A549 (cell line): ENCODE measurements around the gene NAA50.

Source experiments
- CHD2 ChIP-seq: fragments of 150-350 bp; IDR thresholded peaks from 2 replicates; pipeline ENCODE4 v1.6.1; 2014; ENCODE audit warnings: low read length; ENCODE audit not compliant: partially characterized antibody
- EP300 ChIP-seq, 2 experiments: fragments of >200 bp; sonication (Bioruptor Twin); formaldehyde crosslinking; IDR thresholded peaks; 2 replicates in 1 of 2; 3 replicates in 1 of 2; pipeline ENCODE4 v1.6.1; 2016 to 2017
- JUN ChIP-seq, 2 experiments: fragments of >200 bp; sonication (Bioruptor Twin); formaldehyde crosslinking; IDR thresholded peaks; 2 replicates in 1 of 2; 3 replicates in 1 of 2; pipeline ENCODE4 v1.6.1; 2016 to 2017
- JUNB ChIP-seq: fragments of >200 bp; sonication (Bioruptor Twin); formaldehyde crosslinking; IDR thresholded peaks from 2 replicates; pipeline ENCODE4 v1.6.1; 2016
- MAX ChIP-seq: IDR thresholded peaks from 2 replicates; pipeline ENCODE4 v1.6.1; 2012
- NR3C1 ChIP-seq: fragments of >200 bp; sonication (Bioruptor Twin); formaldehyde crosslinking; IDR thresholded peaks from 3 replicates; pipeline ENCODE4 v1.6.1; 2017
- PHF8 ChIP-seq: fragments of 200-600 bp; sonication (generic); IDR thresholded peaks from 2 replicates; pipeline ENCODE4 v1.6.1; 2016; ENCODE audit warnings: low read depth, mild to moderate bottlenecking, antibody characterized with exemption, moderate library complexity, borderline replicate concordance
- POLR2A ChIP-seq: IDR thresholded peaks from 2 replicates; pipeline ENCODE4 v1.6.1; 2012; ENCODE audit warnings: mild to moderate bottlenecking, low read length
- RFX5 ChIP-seq: fragments of 450-650 bp; IDR thresholded peaks from 2 replicates; pipeline ENCODE4 v1.7.1; 2014; ENCODE audit warnings: antibody characterized with exemption, mild to moderate bottlenecking, moderate library complexity
- SMC3 ChIP-seq: fragments of >200 bp; sonication (Bioruptor Twin); formaldehyde crosslinking; IDR thresholded peaks from 3 replicates; pipeline ENCODE4 v1.6.1; 2018; ENCODE audit warnings: inconsistent platforms
- ZNF302 ChIP-seq: fragments of 250-450 bp; sonication (Bioruptor Pico); IDR thresholded peaks from 2 replicates; pipeline ENCODE4 v1.9.0; 2021; ENCODE audit warnings: inconsistent platforms, mild to moderate bottlenecking, moderate library complexity
- TF ChIP-seq, protein P1 (sequence below): fragments of >200 bp; sonication (Bioruptor Twin); formaldehyde crosslinking; IDR thresholded peaks from 3 replicates; pipeline ENCODE4 v1.5.1; 2016
- TF ChIP-seq, protein P2 (sequence below): fragments of 450-650 bp; IDR thresholded peaks from 2 replicates; pipeline ENCODE4 v1.6.1; 2014; ENCODE audit warnings: antibody characterized with exemption

DNA sequence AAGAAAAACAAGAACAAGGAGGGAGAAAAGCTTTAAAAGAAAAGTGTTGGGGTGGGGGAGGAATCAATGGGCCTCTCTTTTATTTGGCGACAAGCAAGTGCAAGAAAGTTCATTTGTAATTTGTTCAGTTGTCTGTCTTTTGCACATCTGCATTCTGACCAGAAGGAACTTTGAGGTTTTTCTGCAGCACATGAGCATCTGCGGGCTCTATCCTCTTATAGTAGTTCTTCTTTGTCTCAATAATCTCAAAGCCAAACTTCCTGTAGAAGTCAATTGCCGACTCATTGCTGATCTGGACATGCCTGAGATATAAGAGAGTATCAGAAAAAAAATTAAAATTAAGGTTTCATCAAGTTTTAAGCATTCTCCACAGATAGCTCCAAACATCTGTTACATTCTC lies 24.4 kb downstream of the NAA50 start:
- no peak for TF ChIP-seq JUNB
- TF ChIP-seq, protein P1, sequence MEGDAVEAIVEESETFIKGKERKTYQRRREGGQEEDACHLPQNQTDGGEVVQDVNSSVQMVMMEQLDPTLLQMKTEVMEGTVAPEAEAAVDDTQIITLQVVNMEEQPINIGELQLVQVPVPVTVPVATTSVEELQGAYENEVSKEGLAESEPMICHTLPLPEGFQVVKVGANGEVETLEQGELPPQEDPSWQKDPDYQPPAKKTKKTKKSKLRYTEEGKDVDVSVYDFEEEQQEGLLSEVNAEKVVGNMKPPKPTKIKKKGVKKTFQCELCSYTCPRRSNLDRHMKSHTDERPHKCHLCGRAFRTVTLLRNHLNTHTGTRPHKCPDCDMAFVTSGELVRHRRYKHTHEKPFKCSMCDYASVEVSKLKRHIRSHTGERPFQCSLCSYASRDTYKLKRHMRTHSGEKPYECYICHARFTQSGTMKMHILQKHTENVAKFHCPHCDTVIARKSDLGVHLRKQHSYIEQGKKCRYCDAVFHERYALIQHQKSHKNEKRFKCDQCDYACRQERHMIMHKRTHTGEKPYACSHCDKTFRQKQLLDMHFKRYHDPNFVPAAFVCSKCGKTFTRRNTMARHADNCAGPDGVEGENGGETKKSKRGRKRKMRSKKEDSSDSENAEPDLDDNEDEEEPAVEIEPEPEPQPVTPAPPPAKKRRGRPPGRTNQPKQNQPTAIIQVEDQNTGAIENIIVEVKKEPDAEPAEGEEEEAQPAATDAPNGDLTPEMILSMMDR, result no peak
- TF ChIP-seq EP300 (IDR thresholded peaks at IDR 0.05), result no peak
- TF ChIP-seq ZNF302 (CRISPR knock-in tag), result no peak
- TF ChIP-seq CHD2, result no peak
- TF ChIP-seq, protein P2, sequence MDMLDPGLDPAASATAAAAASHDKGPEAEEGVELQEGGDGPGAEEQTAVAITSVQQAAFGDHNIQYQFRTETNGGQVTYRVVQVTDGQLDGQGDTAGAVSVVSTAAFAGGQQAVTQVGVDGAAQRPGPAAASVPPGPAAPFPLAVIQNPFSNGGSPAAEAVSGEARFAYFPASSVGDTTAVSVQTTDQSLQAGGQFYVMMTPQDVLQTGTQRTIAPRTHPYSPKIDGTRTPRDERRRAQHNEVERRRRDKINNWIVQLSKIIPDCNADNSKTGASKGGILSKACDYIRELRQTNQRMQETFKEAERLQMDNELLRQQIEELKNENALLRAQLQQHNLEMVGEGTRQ, result no peak
- TF ChIP-seq RFX5, result no peak
- no peak for TF ChIP-seq PHF8
- no peak for TF ChIP-seq POLR2A
- TF ChIP-seq JUN (IDR thresholded peaks at IDR 0.05), result no peak
- no peak for TF ChIP-seq MAX
- no peak for TF ChIP-seq NR3C1
- TF ChIP-seq SMC3, result no peak
